HepG2 (cell line): ENCODE results near the gene SYCE3. TPM values are rescaled to one million over a fixed set of nuclear protein-coding genes. Genes with fewer than 3 reads are reported as not detected.

ENCODE experiments used
- ETV6 ChIP-seq: sonication (generic); formaldehyde crosslinking; conservative IDR thresholded peaks from 2 replicates; pipeline ENCODE4 v1.4.0; 2020; ENCODE audit warnings: missing genetic modification reagents
- FOXA3 ChIP-seq: IDR thresholded peaks from 2 replicates; pipeline ENCODE4 v1.6.1; 2016; ENCODE audit warnings: missing genetic modification reagents, missing compliant biosample characterization
- KLF12 ChIP-seq: sonication (generic); formaldehyde crosslinking; IDR thresholded peaks from 2 replicates; pipeline ENCODE4 v1.4.0; 2020; ENCODE audit warnings: missing genetic modification reagents, borderline replicate concordance
- MED13 ChIP-seq: sonication (generic); formaldehyde crosslinking; IDR thresholded peaks from 2 replicates; pipeline ENCODE4 v1.5.0; 2020; ENCODE audit warnings: missing genetic modification reagents
- MLLT10 ChIP-seq: sonication (generic); formaldehyde crosslinking; IDR thresholded peaks from 2 replicates; pipeline ENCODE4 v1.4.0; 2020; ENCODE audit warnings: missing genetic modification reagents
- SALL2 ChIP-seq: sonication (generic); formaldehyde crosslinking; IDR thresholded peaks from 2 replicates; pipeline ENCODE4 v1.8.1; 2023; ENCODE audit warnings: mild to moderate bottlenecking, missing genetic modification reagents, inconsistent platforms
- SIX1 ChIP-seq: sonication (generic); formaldehyde crosslinking; IDR thresholded peaks from 2 replicates; pipeline ENCODE4 v1.4.0; 2020; ENCODE audit warnings: missing genetic modification reagents, borderline replicate concordance
- SMAD1 ChIP-seq: sonication (generic); formaldehyde crosslinking; IDR thresholded peaks from 2 replicates; pipeline ENCODE4 v1.4.0; 2020; ENCODE audit warnings: missing genetic modification reagents, low read depth, mild to moderate bottlenecking, borderline replicate concordance
- ZNF713 ChIP-seq: sonication (generic); formaldehyde crosslinking; IDR thresholded peaks from 2 replicates; pipeline ENCODE4 v1.4.0; 2020; ENCODE audit warnings: mild to moderate bottlenecking, missing genetic modification reagents
- ZNF768 ChIP-seq: sonication (generic); formaldehyde crosslinking; IDR thresholded peaks from 2 replicates; pipeline ENCODE4 v1.4.0; 2020; ENCODE audit warnings: missing genetic modification reagents
- polyA plus RNA-seq, 8 experiments: library from polyadenylated mRNA; depleted of rRNA in 3 of 8; stranded (reverse) in 7 of 8; unstranded in 1 of 8; fragments of >200 nt; fragmentation: Illumina TruSeq in 4 of 8; extraction: Trizol in 4 of 8; gene quantifications; 2 replicates each; pipeline versions ENCODE4 v1.2.1 to v1.2.3, GENCODE V29; 2011 to 2016; ENCODE audit warnings: low read depth in 4 of 8, missing spikeins in 1 of 8, mixed read lengths in 1 of 8; ENCODE audit not compliant: insufficient read depth in 1 of 8
- total RNA-seq, 5 experiments: library from RNA; depleted of rRNA; stranded (reverse); fragments of >200 nt; fragmentation: Illumina TruSeq; extraction: Trizol; gene quantifications; 2 replicates each; pipeline ENCODE4 v1.2.3, GENCODE V29; 2016; ENCODE audit warnings: low read depth in 1 of 5
- TF ChIP-seq, protein P1 (sequence below): sonication (generic); formaldehyde crosslinking; IDR thresholded peaks from 2 replicates; pipeline ENCODE4 v1.5.0; 2020; ENCODE audit warnings: missing genetic modification reagents, mild to moderate bottlenecking, borderline replicate concordance
- TF ChIP-seq, protein P2 (sequence below): sonication (generic); formaldehyde crosslinking; IDR thresholded peaks from 2 replicates; pipeline ENCODE4 v1.5.0; 2020; ENCODE audit warnings: missing genetic modification reagents
- TF ChIP-seq, protein P3 (sequence below): IDR thresholded peaks from 2 replicates; pipeline ENCODE4 v1.6.1; 2012; ENCODE audit warnings: low read depth, low read length, improper control_type of control experiment
- TF ChIP-seq, protein P4 (sequence below): sonication (generic); formaldehyde crosslinking; IDR thresholded peaks from 2 replicates; pipeline ENCODE4 v1.9.0; 2022; ENCODE audit warnings: low read depth, missing genetic modification reagents
- TF ChIP-seq, protein P5 (sequence below): sonication (generic); formaldehyde crosslinking; IDR thresholded peaks from 2 replicates; pipeline ENCODE4 v1.5.1; 2020; ENCODE audit warnings: mild to moderate bottlenecking, missing genetic modification reagents, borderline replicate concordance
- TF ChIP-seq, protein P6 (sequence below): IDR thresholded peaks from 2 replicates; pipeline ENCODE4 v1.6.1; 2016; ENCODE audit warnings: low read depth, control low read depth

Gene SYCE3
- total and polyA plus RNA-seq, 2 of the 13 experiments (the other 11 are each of a cell fraction or from before 2014, with no cell fraction given): not detected

DNA sequence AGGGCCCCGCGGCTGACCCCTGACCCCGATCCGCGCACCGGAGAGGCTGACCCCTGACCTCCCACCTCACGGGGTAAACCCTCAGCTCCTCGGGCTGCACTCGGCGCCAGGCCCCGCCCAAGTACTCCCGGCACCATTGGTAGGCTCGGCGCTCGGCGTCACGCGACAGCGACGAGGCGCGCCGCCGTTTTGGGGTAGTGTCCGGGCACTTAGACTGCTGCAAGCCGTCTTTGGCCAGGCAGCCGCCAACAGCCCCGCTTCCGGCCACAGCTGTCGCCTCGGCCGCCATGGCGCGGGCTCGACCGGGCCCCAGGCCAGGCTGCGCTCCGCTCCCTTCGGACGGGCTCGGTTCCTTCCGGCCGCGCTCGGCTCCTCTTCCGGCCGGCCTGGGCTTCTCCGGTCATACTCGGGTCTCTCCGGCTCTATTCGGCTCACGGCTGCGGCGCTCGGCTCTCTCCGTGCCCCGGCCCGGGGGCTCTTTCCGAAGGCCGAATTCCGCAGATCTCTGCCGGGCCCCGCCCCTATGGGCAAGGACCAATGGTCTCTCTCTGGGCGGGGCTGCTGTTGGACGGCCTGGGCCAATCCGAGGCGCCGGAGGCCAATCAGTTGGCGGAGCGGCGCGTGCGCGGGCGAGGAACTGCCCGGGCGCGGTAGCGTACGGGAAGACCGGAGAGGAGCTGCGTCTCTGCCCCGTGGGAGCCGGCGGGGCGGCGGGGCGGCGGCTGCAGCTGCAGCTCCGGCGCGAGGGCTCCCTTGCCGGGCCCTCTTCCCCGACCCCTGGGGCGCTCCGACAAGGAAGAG is 20.0 kb upstream of the SYCE3 start, which contains the start of gene CHKB (continued):
- TF ChIP-seq, protein P1, sequence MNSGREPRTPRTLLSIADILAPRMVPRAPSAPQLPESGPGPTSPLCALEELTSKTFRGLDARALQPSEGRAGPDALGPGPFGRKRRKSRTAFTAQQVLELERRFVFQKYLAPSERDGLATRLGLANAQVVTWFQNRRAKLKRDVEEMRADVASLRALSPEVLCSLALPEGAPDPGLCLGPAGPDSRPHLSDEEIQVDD (CRISPR knock-in tag): peak; percentile 52; the same call in 1 of the 2 replicates
- TF ChIP-seq, protein P2, sequence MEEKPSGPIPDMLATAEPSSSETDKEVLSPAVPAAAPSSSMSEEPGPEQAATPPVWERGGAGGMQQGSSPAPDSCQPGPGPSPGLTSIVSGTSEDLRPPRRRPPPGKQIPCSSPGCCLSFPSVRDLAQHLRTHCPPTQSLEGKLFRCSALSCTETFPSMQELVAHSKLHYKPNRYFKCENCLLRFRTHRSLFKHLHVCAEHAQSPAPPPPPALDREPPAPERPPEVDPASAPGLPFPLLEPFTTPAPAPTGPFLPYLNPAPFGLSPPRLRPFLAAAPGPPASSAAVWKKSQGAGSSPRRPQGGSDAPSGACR: 0 out of 2 replicates have a peak, but pooled peaks have one; percentile 43
- TF ChIP-seq FOXA3 (CRISPR knock-in tag) (no peak; the same call in 1 of the 2 replicates), SMAD1 (CRISPR knock-in tag) (0 out of 2 replicates have a peak, but pooled peaks have one; percentile 41), ETV6 (peak; percentile 31), SALL2 (0 out of 2 replicates have a peak, but pooled peaks have one; percentile 9), ZNF713 (0 out of 2 replicates have a peak, but pooled peaks have one; percentile 56), KLF12 (no peak), ZNF768 (CRISPR knock-in tag) (no peak; the same call in none of the 2 replicates), MED13 (CRISPR knock-in tag) (0 out of 2 replicates have a peak, but pooled peaks have one; percentile 18), SIX1 (CRISPR knock-in tag) (no peak), MLLT10 (no peak)
- TF ChIP-seq, protein P3, sequence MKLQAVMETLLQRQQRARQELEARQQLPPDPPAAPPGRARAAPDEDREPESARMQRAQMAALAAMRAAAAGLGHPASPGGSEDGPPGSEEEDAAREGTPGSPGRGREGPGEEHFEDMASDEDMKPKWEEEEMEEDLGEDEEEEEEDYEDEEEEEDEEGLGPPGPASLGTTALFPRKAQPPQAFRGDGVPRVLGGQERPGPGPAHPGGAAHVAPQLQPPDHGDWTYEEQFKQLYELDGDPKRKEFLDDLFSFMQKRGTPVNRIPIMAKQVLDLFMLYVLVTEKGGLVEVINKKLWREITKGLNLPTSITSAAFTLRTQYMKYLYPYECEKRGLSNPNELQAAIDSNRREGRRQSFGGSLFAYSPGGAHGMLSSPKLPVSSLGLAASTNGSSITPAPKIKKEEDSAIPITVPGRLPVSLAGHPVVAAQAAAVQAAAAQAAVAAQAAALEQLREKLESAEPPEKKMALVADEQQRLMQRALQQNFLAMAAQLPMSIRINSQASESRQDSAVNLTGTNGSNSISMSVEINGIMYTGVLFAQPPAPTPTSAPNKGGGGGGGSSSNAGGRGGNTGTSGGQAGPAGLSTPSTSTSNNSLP: no peak
- TF ChIP-seq, protein P4, sequence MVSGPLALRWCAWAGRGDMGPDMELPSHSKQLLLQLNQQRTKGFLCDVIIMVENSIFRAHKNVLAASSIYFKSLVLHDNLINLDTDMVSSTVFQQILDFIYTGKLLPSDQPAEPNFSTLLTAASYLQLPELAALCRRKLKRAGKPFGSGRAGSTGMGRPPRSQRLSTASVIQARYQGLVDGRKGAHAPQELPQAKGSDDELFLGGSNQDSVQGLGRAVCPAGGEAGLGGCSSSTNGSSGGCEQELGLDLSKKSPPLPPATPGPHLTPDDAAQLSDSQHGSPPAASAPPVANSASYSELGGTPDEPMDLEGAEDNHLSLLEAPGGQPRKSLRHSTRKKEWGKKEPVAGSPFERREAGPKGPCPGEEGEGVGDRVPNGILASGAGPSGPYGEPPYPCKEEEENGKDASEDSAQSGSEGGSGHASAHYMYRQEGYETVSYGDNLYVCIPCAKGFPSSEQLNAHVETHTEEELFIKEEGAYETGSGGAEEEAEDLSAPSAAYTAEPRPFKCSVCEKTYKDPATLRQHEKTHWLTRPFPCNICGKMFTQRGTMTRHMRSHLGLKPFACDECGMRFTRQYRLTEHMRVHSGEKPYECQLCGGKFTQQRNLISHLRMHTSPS (CRISPR knock-in tag): no peak; the same call in 1 of the 2 replicates
- TF ChIP-seq, protein P5, sequence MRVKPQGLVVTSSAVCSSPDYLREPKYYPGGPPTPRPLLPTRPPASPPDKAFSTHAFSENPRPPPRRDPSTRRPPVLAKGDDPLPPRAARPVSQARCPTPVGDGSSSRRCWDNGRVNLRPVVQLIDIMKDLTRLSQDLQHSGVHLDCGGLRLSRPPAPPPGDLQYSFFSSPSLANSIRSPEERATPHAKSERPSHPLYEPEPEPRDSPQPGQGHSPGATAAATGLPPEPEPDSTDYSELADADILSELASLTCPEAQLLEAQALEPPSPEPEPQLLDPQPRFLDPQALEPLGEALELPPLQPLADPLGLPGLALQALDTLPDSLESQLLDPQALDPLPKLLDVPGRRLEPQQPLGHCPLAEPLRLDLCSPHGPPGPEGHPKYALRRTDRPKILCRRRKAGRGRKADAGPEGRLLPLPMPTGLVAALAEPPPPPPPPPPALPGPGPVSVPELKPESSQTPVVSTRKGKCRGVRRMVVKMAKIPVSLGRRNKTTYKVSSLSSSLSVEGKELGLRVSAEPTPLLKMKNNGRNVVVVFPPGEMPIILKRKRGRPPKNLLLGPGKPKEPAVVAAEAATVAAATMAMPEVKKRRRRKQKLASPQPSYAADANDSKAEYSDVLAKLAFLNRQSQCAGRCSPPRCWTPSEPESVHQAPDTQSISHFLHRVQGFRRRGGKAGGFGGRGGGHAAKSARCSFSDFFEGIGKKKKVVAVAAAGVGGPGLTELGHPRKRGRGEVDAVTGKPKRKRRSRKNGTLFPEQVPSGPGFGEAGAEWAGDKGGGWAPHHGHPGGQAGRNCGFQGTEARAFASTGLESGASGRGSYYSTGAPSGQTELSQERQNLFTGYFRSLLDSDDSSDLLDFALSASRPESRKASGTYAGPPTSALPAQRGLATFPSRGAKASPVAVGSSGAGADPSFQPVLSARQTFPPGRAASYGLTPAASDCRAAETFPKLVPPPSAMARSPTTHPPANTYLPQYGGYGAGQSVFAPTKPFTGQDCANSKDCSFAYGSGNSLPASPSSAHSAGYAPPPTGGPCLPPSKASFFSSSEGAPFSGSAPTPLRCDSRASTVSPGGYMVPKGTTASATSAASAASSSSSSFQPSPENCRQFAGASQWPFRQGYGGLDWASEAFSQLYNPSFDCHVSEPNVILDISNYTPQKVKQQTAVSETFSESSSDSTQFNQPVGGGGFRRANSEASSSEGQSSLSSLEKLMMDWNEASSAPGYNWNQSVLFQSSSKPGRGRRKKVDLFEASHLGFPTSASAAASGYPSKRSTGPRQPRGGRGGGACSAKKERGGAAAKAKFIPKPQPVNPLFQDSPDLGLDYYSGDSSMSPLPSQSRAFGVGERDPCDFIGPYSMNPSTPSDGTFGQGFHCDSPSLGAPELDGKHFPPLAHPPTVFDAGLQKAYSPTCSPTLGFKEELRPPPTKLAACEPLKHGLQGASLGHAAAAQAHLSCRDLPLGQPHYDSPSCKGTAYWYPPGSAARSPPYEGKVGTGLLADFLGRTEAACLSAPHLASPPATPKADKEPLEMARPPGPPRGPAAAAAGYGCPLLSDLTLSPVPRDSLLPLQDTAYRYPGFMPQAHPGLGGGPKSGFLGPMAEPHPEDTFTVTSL: no peak
- TF ChIP-seq, protein P6, sequence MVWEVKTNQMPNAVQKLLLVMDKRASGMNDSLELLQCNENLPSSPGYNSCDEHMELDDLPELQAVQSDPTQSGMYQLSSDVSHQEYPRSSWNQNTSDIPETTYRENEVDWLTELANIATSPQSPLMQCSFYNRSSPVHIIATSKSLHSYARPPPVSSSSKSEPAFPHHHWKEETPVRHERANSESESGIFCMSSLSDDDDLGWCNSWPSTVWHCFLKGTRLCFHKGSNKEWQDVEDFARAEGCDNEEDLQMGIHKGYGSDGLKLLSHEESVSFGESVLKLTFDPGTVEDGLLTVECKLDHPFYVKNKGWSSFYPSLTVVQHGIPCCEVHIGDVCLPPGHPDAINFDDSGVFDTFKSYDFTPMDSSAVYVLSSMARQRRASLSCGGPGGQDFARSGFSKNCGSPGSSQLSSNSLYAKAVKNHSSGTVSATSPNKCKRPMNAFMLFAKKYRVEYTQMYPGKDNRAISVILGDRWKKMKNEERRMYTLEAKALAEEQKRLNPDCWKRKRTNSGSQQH (CRISPR knock-in tag): 0 out of 2 replicates have a peak, but pooled peaks have one; percentile 46
